Forelimb muscle (tissue), 1 donor: ENCODE data around the gene CETP. TPM values are rescaled to one million over a fixed set of nuclear protein-coding genes. Genes with fewer than 3 reads are reported as not detected.
"Not testable (repeated sequence)": the region's sequence is repeated elsewhere in the genome, so short reads cannot be mapped to it uniquely, and the experiment has no call there.

Experiments
- DNase-seq: peaks from one replicate; pipeline ENCODE4 v3.0.0-alpha.2; 2013; ENCODE audit warnings: low read depth
- polyA plus RNA-seq: library from polyadenylated mRNA; unstranded; fragments of 120-200 nt; gene quantifications from one replicate; pipeline ENCODE4 v1.2.1, GENCODE V29; 2013; ENCODE audit not compliant: insufficient read length

CETP gene
- polyA plus RNA-seq, 1 donor, result 5.3 TPM

- DNase-seq, result no peak
Observed at GRCh38 chr16:56981729-56982271, 20.1 kb downstream of the CETP start.

GRCh38 chr16:56982695-56983094 is 20.9 kb downstream of the CETP start:
- DNase-seq, result no peak

GRCh38 chr16:56983211-56983751 is 21.5 kb downstream of the CETP start:
- DNase-seq, result no peak

- no peak for DNase-seq
Observed at GRCh38 chr16:56984639-56985038, 22.9 kb downstream of the CETP start.

- DNase-seq, result no peak
Observed at GRCh38 chr16:56985288-56985961, 23.7 kb downstream of the CETP start.

GRCh38 chr16:56985962-56986360 is 24.2 kb downstream of the CETP start:
- no peak for DNase-seq

- no peak for DNase-seq
Observed at GRCh38 chr16:56986361-56986760, 24.6 kb downstream of the CETP start.

GRCh38 chr16:56986908-56987307 is 25.2 kb downstream of the CETP start:
- DNase-seq, result not testable (repeated sequence)

- no peak for DNase-seq
Observed at GRCh38 chr16:56987692-56988091, 25.9 kb downstream of the CETP start.

- DNase-seq, result no peak
Observed at GRCh38 chr16:56988161-56988947, 26.6 kb downstream of the CETP start.

- no peak for DNase-seq
Observed at GRCh38 chr16:56988948-56989945, 27.5 kb downstream of the CETP start, which contains the start of gene NLRC5. TSS of gene NLRC5 (plus strand) at chr16:56989557. CDS start at chr16:57020713, 31,156 bp downstream.

- DNase-seq, result no peak
Observed at GRCh38 chr16:56989988-56990387, 28.2 kb downstream of the CETP start.

- DNase-seq, result no peak
Observed at GRCh38 chr16:56990407-56991286, 28.9 kb downstream of the CETP start.

GRCh38 chr16:56992431-56992830 is 30.7 kb downstream of the CETP start:
- DNase-seq, result not testable (repeated sequence)

- no peak for DNase-seq
Observed at GRCh38 chr16:56993204-56993603, 31.5 kb downstream of the CETP start.

- no peak for DNase-seq
Observed at GRCh38 chr16:56994311-56994710, 32.6 kb downstream of the CETP start.

- DNase-seq, result no peak
Observed at GRCh38 chr16:56995136-56995805, 33.5 kb downstream of the CETP start.

- no peak for DNase-seq
Observed at GRCh38 chr16:56997264-56997663, 35.5 kb downstream of the CETP start.

GRCh38 chr16:56997931-56998330 is 36.2 kb downstream of the CETP start:
- no peak for DNase-seq

- no peak for DNase-seq
Observed at GRCh38 chr16:56998352-56998751, 36.6 kb downstream of the CETP start.
